KMS-11 (cell line): Measurements from ENCODE around the gene LPP.

Experiments
- H2AFZ ChIP-seq: fragments of 200-600 bp; sonication (generic); 2 replicates; pipeline ENCODE4 v1.6.1; 2016; ENCODE audit warnings: antibody characterized with exemption, mixed run types, low read depth
- H3K27ac ChIP-seq: fragments of 200-600 bp; sonication (generic); 2 replicates; pipeline ENCODE4 v1.6.1; 2016; ENCODE audit warnings: mild to moderate bottlenecking, mixed run types
- H3K27me3 ChIP-seq: fragments of 200-600 bp; sonication (generic); 2 replicates; pipeline ENCODE4 v1.6.1; 2017; ENCODE audit warnings: mild to moderate bottlenecking, low read depth, mixed run types, moderate library complexity; ENCODE audit not compliant: insufficient read depth
- H3K36me3 ChIP-seq: fragments of 200-600 bp; sonication (generic); 2 replicates; pipeline ENCODE4 v1.6.1; 2017; ENCODE audit warnings: mild to moderate bottlenecking, mixed run types; ENCODE audit not compliant: insufficient read depth
- H3K4me1 ChIP-seq: fragments of 200-600 bp; sonication (generic); 2 replicates; pipeline ENCODE4 v1.6.1; 2016; ENCODE audit warnings: mild to moderate bottlenecking, low read depth, mixed run types; ENCODE audit not compliant: poor library complexity, severe bottlenecking
- H3K4me2 ChIP-seq: fragments of 200-600 bp; sonication (generic); 2 replicates; pipeline ENCODE4 v1.7.0; 2016; ENCODE audit warnings: mild to moderate bottlenecking, mixed run types
- H3K4me3 ChIP-seq: fragments of 200-600 bp; sonication (generic); IDR thresholded peaks from 2 replicates; pipeline ENCODE4 v1.6.1; 2017; ENCODE audit warnings: low read depth, low read length, mixed read lengths; ENCODE audit not compliant: insufficient read depth
- H3K79me2 ChIP-seq: fragments of 200-600 bp; sonication (generic); 2 replicates; pipeline ENCODE4 v1.6.1; 2016; ENCODE audit warnings: low read depth, mixed run types; ENCODE audit not compliant: insufficient read depth
- H3K9ac ChIP-seq: fragments of 200-600 bp; sonication (generic); 2 replicates; pipeline ENCODE4 v1.6.1; 2016; ENCODE audit warnings: mild to moderate bottlenecking, mixed run types
- H4K20me1 ChIP-seq: fragments of 200-600 bp; sonication (generic); 2 replicates; pipeline ENCODE4 v1.6.1; 2016; ENCODE audit warnings: mild to moderate bottlenecking, mixed run types; ENCODE audit not compliant: insufficient read depth
- TF ChIP-seq, protein P1 (sequence below): fragments of 200-600 bp; sonication (generic); conservative IDR thresholded peaks from 2 replicates; pipeline ENCODE4 v1.6.1; 2017; ENCODE audit warnings: low read depth, mild to moderate bottlenecking, antibody characterized with exemption, low read length, moderate library complexity, mixed read lengths

Gene LPP

DNA sequence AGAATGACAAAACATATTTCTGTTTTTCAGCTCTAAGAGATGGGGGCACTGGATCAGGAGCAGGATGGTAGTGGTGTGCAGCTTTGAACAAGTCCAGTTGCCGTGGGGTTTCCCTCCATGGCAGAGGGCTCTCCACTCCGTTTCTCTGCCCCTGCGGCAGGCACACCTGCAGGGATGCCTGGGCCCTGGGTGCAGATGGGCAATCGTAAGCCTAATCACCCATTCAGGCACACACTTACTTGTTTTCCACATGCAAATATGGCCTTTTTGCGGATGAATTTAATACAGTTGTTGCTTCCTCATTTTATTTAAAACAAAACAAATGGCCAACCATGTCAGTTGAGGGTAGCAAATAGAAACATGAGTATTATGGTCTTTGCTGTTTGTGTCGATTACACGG, 85.1 kb downstream of the LPP start:
- H3K36me3 ChIP-seq: no peaks in the 10 kb centered on the region
- H3K27ac ChIP-seq: no peak overlapping the region
- H3K4me1 ChIP-seq: peaks cover 6% of the 10 kb centered on the region
- no peak overlapping the region for H3K4me3 ChIP-seq
- TF ChIP-seq, protein P1, sequence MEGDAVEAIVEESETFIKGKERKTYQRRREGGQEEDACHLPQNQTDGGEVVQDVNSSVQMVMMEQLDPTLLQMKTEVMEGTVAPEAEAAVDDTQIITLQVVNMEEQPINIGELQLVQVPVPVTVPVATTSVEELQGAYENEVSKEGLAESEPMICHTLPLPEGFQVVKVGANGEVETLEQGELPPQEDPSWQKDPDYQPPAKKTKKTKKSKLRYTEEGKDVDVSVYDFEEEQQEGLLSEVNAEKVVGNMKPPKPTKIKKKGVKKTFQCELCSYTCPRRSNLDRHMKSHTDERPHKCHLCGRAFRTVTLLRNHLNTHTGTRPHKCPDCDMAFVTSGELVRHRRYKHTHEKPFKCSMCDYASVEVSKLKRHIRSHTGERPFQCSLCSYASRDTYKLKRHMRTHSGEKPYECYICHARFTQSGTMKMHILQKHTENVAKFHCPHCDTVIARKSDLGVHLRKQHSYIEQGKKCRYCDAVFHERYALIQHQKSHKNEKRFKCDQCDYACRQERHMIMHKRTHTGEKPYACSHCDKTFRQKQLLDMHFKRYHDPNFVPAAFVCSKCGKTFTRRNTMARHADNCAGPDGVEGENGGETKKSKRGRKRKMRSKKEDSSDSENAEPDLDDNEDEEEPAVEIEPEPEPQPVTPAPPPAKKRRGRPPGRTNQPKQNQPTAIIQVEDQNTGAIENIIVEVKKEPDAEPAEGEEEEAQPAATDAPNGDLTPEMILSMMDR: no peak
- H4K20me1 ChIP-seq: no peaks in the 10 kb centered on the region
- H3K9ac ChIP-seq: no peak overlapping the region
- H3K27me3 ChIP-seq: no peaks in the 10 kb centered on the region
- no peaks in the 10 kb centered on the region for H3K79me2 ChIP-seq
- H2AFZ ChIP-seq: no peak overlapping the region
- no peak overlapping the region for H3K4me2 ChIP-seq

DNA sequence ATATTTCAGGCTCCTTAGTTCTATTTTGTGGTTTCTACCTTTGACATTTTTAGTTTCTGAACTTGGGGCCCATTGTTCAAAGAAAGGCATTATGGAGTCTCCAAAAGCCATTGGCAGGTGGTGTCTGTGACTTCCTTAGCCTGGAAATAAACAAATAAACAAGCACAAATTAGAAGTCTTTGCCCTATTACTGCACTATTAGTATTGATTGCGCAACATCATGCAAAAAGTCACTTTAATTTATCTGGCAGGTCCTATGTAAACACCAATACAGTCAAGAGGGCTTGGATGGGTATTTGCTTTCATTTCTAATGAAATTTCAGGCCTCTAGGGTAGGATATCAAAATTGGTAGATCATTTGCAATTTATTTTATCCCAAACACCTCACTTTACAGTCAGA, 85.6 kb downstream of the LPP start:
- TF ChIP-seq, protein P1: no peak
- no peaks in the 10 kb centered on the region for H3K27me3 ChIP-seq
- no peak overlapping the region for H3K9ac ChIP-seq
- no peak overlapping the region for H3K4me3 ChIP-seq
- H3K36me3 ChIP-seq: no peaks in the 10 kb centered on the region
- H4K20me1 ChIP-seq: no peaks in the 10 kb centered on the region
- no peak overlapping the region for H2AFZ ChIP-seq
- no peaks in the 10 kb centered on the region for H3K79me2 ChIP-seq
- H3K4me2 ChIP-seq: no peak overlapping the region
- H3K27ac ChIP-seq: no peak overlapping the region
- peaks cover 6% of the 10 kb centered on the region for H3K4me1 ChIP-seq

DNA sequence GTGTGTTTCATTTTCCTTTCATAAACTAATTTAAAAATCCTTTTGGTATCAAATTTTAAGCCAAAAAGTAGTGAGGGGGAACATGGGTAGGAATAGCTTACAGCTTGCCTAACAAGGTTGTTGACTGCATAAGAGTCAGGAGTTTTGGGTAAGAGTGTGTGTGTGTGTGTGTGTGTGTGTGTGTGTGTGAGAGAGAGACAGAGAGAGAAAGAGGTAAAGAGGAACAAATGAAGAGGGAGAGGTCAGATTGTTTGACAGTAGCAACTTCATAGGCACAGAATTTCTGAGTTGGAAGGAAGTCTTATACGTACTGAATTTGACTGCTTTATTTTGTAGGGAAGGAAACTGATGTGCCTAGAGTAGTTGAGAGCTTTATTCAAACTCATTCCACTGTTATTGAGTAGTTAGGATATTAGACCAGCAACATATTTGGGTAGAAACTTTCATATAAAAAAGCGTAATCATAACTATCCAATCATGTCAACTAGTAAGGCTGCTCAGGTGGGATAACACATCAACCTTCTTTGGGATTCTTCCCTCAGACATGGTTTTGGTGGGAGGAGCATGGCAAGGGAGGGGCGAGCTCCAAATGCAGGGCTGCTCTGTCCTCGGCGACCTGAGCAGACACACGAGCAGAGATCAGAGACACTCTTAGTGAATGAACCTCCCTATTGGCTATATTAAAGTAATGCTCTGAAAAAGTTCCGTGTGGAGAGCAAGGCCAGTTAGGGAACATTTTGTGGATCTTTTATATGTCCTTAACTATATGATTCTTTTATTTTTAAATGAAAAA, 86.4 kb downstream of the LPP start:
- TF ChIP-seq, protein P1: no peak
- H3K4me2 ChIP-seq: no peak overlapping the region
- H3K9ac ChIP-seq: no peak overlapping the region
- H3K4me3 ChIP-seq: no peak overlapping the region
- H3K36me3 ChIP-seq: no peaks in the 10 kb centered on the region
- H3K27me3 ChIP-seq: no peaks in the 10 kb centered on the region
- H2AFZ ChIP-seq: no peak overlapping the region
- no peaks in the 10 kb centered on the region for H3K79me2 ChIP-seq
- no peak overlapping the region for H3K27ac ChIP-seq
- H3K4me1 ChIP-seq: peaks cover 1% of the 10 kb centered on the region
- H4K20me1 ChIP-seq: no peaks in the 10 kb centered on the region

DNA sequence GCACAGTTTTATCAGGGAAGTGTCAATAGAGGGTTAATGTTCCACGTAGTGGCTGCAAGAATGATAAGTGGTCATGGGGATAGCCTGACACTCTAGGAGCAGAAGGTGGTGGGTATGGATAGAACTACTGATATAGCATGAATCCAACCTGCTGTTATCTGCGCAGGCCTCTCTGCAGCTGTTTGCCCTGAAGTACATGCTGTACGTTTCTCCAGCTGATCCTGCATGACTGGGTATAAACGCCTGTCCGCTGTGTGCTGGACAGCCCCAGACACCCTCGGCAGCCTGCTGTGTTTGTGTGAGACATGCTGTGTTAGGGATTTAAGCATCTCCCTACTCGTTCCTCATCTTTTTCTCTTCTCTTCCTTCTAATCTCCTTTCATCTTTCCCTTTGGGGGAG, 87.1 kb downstream of the LPP start:
- Histone ChIP-seq H2AFZ (no peak overlapping the region), H3K4me3 (no peak overlapping the region), H3K4me2 (no peak overlapping the region), H3K4me1 (no peaks in the 10 kb centered on the region), H3K9ac (no peak overlapping the region), H4K20me1 (no peaks in the 10 kb centered on the region), H3K27ac (no peak overlapping the region), H3K79me2 (no peaks in the 10 kb centered on the region), H3K36me3 (no peaks in the 10 kb centered on the region), H3K27me3 (no peaks in the 10 kb centered on the region)
- TF ChIP-seq, protein P1: no peak
